NT2/D1 (cell line): Measurements from ENCODE around the gene TOR4A.

Source experiments
- SUZ12 ChIP-seq: IDR thresholded peaks from 2 replicates; pipeline ENCODE4 v1.6.1; 2011; ENCODE audit not compliant: insufficient read length, insufficient read depth; ENCODE audit errors: extremely low read depth
- YY1 ChIP-seq: IDR thresholded peaks from 2 replicates; pipeline ENCODE4 v1.6.1; 2011; ENCODE audit not compliant: insufficient read length, insufficient read depth
- ZNF274 ChIP-seq: IDR thresholded peaks from 2 replicates; pipeline ENCODE4 v1.6.1; 2011; ENCODE audit warnings: mild to moderate bottlenecking, low read depth, low read length

DNA sequence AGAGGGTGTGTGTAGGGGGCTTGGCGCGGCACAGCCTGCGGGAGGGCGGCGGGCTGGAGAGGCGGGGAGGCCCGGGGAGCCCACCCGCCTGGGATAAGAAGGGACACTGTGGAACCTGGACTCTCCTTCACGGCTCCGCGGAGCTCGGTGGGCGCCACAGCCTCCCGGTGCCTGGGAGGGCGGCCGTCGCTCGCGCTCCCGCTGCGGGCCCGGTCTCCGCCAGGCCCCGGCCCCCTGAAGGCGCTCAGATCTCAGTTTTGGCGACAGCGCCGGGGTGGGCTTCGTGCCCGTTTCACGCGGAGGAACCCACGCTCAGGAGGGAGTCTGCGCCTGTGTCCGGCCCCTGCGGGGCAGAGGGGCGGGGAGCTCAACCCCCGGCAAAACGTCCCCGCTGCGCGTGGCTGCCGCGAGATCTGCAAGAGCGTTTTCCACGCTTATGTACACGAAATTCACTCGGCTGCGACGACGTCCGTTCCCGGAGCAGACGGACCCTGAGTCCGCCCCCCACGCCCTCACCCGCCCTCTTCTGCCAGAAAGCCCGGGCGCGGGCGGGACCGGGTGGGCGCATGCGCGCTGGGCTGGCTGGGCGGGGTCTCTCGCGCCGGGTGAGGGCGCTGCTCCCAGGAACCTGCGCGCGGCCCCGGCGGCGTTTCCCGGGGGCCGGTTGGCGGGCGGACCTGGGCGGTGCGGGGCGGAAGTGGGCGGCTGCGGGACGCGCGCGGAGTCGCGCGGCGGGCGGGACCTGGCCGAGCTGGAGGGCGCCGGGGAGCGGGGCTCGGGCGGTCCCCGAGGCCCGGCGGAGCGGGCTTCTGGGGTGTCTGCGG lies 22.7 kb upstream of the TOR4A start, which contains the start of gene NELFB:
- no peak for TF ChIP-seq ZNF274
- TF ChIP-seq YY1: no peak
- TF ChIP-seq SUZ12: no peak
